HUES48 (cell line): ENCODE data around the gene ASCL2.

ENCODE experiments used
- H3K27ac ChIP-seq: one replicate; pipeline ENCODE4 v1.7.0; 2013; ENCODE audit warnings: low read depth, low read length, inconsistent platforms
- H3K27me3 ChIP-seq: 2 replicates; pipeline ENCODE4 v1.6.1; 2013; ENCODE audit warnings: mild to moderate bottlenecking, low read length; ENCODE audit not compliant: control insufficient read depth, insufficient read depth
- H3K36me3 ChIP-seq: 2 replicates; pipeline ENCODE4 v1.6.1; 2013; ENCODE audit warnings: low read length; ENCODE audit not compliant: control insufficient read depth, insufficient read depth
- H3K4me1 ChIP-seq: 2 replicates; pipeline ENCODE4 v1.6.1; 2013; ENCODE audit warnings: mild to moderate bottlenecking, low read length; ENCODE audit not compliant: control insufficient read depth, insufficient read depth
- H3K4me3 ChIP-seq: 2 replicates; pipeline ENCODE4 v1.5.1; 2013; ENCODE audit warnings: mild to moderate bottlenecking, low read depth, low read length
- H3K9ac ChIP-seq: 2 replicates; pipeline ENCODE4 v1.6.1; 2013; ENCODE audit warnings: mild to moderate bottlenecking, low read depth, low read length, moderate library complexity
- H3K9me3 ChIP-seq: 2 replicates; pipeline ENCODE4 v1.6.1; 2013; ENCODE audit warnings: low read length; ENCODE audit not compliant: control insufficient read depth, insufficient read depth

ASCL2 gene

GRCh38 chr11:2262301-2263070 is 7.9 kb downstream of the ASCL2 start:
- no peaks in the 10 kb centered on the region for H3K4me1 ChIP-seq
- peaks cover 35% of the 10 kb centered on the region for H3K27me3 ChIP-seq
- no peak overlapping the region for H3K9ac ChIP-seq

GRCh38 chr11:2261436-2262230 is 8.8 kb downstream of the ASCL2 start:
- no peaks in the 10 kb centered on the region for H3K36me3 ChIP-seq
- no peak overlapping the region for H3K4me3 ChIP-seq
- H3K4me1 ChIP-seq: no peaks in the 10 kb centered on the region
- no peak overlapping the region for H3K27ac ChIP-seq
- H3K27me3 ChIP-seq: peaks cover 26% of the 10 kb centered on the region
- H3K9ac ChIP-seq: no peak overlapping the region
- H3K9me3 ChIP-seq: no peaks in the 10 kb centered on the region

More at GRCh38 chr11:2262301-2263070, 7.9 kb downstream of the ASCL2 start:
- Histone ChIP-seq H3K36me3 (no peaks in the 10 kb centered on the region), H3K4me3 (no peak overlapping the region), H3K27ac (no peak overlapping the region), H3K9me3 (no peaks in the 10 kb centered on the region)

DNA sequence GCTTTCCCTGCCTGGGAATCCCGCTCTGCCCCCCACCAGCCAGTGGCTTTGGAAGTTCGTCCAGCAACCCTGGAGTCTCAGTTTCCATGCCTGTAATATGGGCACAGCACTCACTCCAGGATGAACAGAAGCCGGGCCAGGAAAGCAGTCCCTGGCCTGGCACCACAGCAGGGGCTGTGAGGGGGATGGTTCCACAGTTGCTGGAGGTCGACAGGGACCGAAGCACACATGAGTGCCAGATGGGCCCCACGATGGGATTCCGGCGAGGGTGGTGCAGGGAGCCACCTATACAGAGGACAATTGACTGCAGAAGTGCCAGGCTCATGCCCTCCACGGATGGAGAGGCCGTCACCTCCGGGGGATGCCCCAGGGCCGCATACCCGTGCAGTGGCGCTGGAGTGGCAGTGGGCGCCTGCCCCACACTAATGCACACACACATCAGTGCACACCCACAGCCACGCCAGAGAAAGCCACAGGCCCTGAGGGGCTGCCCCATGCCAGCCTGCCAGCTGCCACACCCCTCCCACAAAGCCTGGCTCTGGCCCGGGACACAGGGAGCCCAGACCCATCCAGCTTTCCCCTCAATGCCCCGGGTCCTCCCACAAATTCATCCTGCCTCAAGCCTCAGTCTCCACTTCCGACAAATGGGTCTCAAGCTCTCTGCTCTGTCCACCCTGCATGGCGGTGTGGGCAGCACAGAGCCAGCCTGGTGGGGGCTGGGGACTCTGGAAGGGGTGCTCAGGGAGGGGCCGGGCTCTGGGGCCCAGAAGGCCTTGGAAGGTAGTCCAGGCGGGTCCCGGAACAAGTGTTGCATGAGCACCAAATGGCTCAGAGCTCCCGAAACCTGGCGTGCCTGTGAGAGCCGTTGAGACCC is 9.7 kb downstream of the ASCL2 start:
- Histone ChIP-seq H3K4me3 (no peak overlapping the region), H3K27me3 (peaks cover 17% of the 10 kb centered on the region), H3K9ac (no peak overlapping the region), H3K9me3 (no peaks in the 10 kb centered on the region), H3K4me1 (no peaks in the 10 kb centered on the region), H3K27ac (no peak overlapping the region), H3K36me3 (no peaks in the 10 kb centered on the region)

DNA sequence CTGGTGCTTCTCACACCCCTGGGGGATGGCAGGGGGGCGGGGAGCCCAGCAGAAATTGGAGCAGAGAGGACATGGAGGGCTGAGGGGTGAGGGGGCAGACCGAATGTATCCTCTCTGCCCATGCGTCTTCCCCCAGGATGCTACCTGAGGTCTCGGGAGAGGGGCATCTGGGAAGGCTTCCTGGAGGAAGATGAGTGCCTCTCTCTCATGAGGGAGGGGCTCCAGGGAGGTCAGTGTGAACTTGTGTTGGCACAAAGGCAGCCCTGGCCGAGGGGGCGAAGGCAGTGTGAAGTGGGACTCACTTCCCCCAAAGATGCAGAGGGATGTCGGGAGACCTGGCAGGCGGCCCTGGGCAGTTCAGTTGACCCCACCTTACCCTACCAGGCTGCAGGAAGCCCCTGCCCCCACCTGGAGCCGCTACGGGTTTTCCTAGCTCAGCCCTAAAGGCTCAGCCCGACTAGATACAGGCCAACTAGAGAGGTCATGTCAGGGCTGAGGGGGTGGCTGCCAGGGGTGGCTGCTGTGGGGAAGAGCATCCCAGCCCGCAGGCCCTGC is 10.4 kb downstream of the ASCL2 start:
- no peaks in the 10 kb centered on the region for H3K36me3 ChIP-seq
- H3K9me3 ChIP-seq: no peaks in the 10 kb centered on the region
- no peak overlapping the region for H3K9ac ChIP-seq
- no peaks in the 10 kb centered on the region for H3K4me1 ChIP-seq
- no peak overlapping the region for H3K4me3 ChIP-seq
- no peak overlapping the region for H3K27ac ChIP-seq
- 0 out of 2 replicates have a peak, but pooled peaks cover 10% of the 10 kb centered on the region for H3K27me3 ChIP-seq

DNA sequence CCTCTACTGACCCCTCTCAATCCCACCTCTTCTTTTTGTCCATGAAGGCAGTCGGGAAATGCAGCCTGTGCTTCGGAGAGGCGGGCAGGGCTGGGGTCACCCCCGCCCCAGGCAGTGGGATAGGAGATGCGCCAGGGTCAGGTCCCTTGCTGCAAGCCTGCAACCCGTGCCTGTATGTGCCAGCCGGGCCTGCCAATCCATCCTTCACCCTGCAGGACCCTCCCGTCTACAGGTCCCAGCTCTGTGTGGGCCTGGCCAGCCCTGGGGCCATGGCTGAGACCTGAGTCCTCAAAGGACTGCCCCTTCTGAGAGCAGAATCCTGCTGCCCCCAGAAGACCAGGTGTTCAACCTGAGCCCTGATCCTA is 10.9 kb downstream of the ASCL2 start:
- no peaks in the 10 kb centered on the region for H3K36me3 ChIP-seq
- no peaks in the 10 kb centered on the region for H3K9me3 ChIP-seq
- H3K4me3 ChIP-seq: no peak overlapping the region
- 0 out of 2 replicates have a peak, but pooled peaks cover 5% of the 10 kb centered on the region for H3K27me3 ChIP-seq
- no peak overlapping the region for H3K9ac ChIP-seq
- H3K27ac ChIP-seq: no peak overlapping the region
- H3K4me1 ChIP-seq: no peaks in the 10 kb centered on the region

- no peaks in the 10 kb centered on the region for H3K36me3 ChIP-seq
- no peaks in the 10 kb centered on the region for H3K27me3 ChIP-seq
- H3K9me3 ChIP-seq: no peaks in the 10 kb centered on the region
- H3K4me3 ChIP-seq: no peak overlapping the region
- no peak overlapping the region for H3K9ac ChIP-seq
- no peaks in the 10 kb centered on the region for H3K4me1 ChIP-seq
- H3K27ac ChIP-seq: no peak overlapping the region
These were observed 11.6 kb downstream of the ASCL2 start for GRCh38 chr11:2258501-2259465.

- no peaks in the 10 kb centered on the region for H3K36me3 ChIP-seq
- no peaks in the 10 kb centered on the region for H3K4me1 ChIP-seq
- no peak overlapping the region for H3K27ac ChIP-seq
- no peak overlapping the region for H3K9ac ChIP-seq
- H3K27me3 ChIP-seq: no peaks in the 10 kb centered on the region
- H3K9me3 ChIP-seq: no peaks in the 10 kb centered on the region
- H3K4me3 ChIP-seq: no peak overlapping the region
These were observed 13.3 kb downstream of the ASCL2 start for GRCh38 chr11:2256951-2257700.

DNA sequence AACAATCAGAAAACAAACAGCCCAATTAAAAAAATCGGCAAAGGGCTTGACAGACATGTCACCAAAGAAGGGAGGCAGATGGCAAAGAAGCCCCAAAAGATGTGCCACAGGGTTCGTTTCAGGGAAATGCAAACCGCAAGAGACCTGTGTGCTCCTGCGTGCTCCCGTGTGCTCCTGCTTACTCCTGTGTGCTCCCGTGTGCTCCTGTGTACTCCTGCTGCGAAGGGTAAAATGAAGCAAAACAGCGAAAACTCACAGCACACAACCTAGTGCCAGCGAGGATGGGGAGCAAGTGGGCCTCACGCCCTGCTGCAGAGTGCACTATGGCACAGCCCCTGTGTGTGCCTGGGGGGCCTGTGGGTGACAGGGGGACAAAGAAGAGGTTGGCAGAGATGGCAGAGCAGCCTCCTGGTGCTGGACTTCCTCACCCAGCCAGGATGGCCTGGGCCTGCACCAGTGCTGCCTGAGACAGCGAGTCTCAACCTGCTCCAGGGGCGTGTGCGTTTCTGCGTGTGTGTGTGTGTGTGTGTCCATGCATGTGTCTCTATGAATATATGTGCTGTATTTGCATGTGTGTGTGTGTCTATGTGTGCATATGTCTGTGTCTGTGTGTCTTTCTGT is 14.0 kb downstream of the ASCL2 start:
- Histone ChIP-seq H3K9me3 (no peaks in the 10 kb centered on the region), H3K9ac (no peak overlapping the region), H3K27me3 (no peaks in the 10 kb centered on the region), H3K4me1 (no peaks in the 10 kb centered on the region), H3K27ac (no peak overlapping the region), H3K4me3 (no peak overlapping the region), H3K36me3 (no peaks in the 10 kb centered on the region)

DNA sequence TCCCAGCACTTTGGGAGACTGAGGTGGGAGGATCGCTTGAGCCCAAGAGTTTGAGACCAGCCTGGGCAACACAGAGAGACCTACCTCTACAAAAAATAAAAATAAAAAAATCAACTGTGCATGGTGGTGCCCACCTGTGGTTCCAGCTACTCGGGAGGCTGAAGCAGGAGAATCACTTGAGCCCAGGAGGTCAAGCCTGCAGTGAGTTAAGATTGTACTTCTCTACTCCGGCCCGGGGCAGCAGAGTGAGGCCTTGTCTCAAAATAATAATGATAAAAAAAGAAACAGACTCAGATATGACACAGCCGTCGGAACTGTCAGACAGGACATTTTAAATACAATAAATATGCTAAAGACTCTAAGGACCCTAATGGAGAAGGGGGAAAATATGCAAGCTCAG is 18.4 kb downstream of the ASCL2 start:
- H3K9ac ChIP-seq: no peak overlapping the region
- H3K27ac ChIP-seq: no peak overlapping the region
- no peaks in the 10 kb centered on the region for H3K36me3 ChIP-seq
- H3K9me3 ChIP-seq: no peaks in the 10 kb centered on the region
- no peaks in the 10 kb centered on the region for H3K4me1 ChIP-seq
- peaks cover 13% of the 10 kb centered on the region for H3K27me3 ChIP-seq
- H3K4me3 ChIP-seq: no peak overlapping the region
